Putamen (tissue), 1 donor: ENCODE measurements around the gene SIK3.

Experiments
- DNase-seq: peaks from one replicate; pipeline ENCODE4 v3.0.0-alpha.2; 2016; ENCODE audit warnings: low spot score

The SIK3 gene

DNA sequence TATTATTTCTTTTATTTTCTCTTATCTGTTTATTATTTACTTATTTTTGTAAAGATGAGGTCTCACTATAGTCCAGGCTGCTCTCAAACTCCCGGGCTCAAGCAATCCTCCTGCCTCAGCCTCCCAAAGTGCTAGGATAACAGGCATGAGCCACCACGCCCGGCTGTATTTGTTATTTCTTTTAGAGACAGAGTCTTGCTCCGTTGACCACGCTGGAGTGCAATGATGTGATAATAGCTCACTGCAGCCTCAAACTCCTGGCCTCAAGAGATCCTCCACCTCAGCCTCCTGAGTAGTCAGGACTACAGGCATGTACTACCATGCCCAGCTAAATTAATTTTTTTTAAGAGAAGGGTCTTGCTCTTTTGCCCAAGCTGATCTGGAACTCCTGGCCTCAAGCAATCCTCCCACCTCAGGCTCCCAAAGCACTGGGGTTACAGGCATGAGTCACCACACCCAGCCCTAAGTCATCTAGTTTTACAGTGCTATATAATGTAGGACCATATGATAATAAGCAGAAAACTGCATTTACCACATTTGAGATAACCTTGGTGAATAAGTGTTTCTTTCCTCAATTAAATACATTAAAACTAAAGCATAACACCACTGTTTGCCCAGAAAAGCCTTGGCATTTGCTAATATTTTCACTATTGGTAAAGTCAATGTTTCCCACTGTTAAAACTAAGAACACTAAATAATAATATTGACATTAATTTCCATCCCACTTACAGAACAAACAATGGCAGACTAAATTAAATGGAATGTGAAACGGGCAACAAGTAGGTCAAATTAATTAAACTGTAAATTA, 127.5 kb downstream of the SIK3 start:
- no peak for DNase-seq

DNA sequence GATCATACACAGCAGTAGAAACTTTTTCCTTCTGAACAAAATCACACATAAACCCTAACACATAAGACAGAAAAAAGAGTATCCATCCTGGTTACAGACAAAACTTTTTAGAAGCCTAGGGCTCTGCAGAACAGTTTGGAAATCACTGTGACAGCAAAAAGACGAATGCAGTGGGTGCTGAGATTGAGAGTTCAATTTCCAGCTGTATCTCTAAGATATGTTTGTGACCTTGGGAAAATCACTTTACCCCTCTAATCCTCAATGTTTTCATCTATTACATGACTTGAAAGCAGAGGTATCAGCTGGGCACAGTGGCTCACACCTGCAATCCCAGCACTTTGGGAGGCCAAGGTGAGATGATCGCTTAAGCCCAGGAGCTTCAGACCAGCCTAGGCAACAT, 128.5 kb downstream of the SIK3 start:
- DNase-seq: no peak

- no peak for DNase-seq
Observed at GRCh38 chr11:116964269-116964668, 134.0 kb downstream of the SIK3 start.

DNA sequence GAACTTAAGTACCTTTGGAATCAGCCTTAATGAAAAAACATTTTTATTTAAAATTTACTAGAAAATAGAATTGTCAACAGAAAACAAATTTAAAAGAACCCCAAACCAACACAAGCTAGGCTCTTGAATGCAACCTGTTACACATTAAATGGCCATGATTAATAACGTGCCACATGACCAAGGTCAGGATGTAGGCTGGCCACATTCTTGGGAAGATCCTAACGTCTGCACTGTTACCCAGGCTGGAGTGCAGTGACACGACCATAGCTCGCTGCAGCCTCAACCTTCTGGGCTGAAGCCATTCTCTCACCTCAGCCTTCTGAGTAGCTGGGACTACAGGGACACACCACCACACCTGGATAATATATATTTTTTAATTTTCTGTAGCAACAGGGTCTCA, 134.4 kb downstream of the SIK3 start:
- DNase-seq: no peak

DNA sequence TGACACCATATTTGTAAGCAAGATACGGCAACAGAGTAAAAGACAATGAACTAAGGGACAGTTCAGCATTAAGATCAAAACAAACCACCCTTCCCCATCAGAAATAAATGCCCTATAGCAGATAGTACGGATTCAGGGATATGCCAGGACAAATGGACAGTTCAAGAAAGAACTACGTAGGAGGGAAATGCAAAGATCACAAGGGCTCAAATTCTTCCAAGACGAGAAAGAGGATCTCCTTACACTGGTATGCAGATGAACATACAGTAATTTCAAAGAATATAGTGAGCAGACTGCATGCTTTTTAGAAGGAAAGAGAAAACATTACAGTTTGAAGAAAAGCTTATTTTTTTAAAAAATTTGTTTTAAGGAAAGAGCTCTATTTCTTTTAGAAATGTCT, 136.1 kb downstream of the SIK3 start:
- DNase-seq: no peak

DNA sequence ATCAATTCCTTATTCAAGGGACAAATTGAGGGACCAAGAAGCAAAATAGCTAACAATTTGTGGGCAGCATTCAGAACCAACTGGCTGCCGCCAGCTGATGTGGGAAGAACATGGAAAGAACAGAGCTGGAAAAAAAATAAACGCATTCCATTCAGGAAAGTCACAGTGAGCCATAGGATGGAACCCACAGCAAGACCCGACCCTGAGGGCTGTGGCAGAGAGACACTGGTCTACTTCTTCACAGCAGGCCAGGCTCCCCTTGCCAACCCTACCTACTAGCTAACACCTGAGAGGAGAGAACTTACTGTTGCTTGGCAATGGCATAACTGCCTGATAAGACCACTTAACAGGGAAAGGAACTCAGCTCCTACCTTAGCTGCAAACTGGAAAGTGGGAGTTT, 137.3 kb downstream of the SIK3 start:
- DNase-seq: no peak

DNA sequence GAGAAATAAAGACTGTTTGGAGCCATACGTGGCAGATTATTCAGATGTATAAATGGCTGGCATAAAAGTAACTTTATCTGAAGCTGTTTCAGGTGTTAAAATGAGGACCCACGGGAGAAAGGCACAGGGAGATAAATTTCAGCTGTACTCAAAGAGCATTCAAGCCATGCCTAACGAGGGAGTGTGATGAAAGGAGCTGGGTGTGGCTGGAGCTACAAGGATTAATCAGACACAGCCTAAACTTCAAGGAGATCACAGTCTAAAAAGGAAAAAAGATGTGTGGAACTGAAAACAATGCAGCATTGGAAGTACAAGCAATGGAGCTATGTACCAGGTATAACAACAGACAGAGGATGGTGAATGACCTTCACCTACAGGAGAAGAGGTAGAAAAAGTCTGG, 140.0 kb downstream of the SIK3 start:
- no peak for DNase-seq

DNA sequence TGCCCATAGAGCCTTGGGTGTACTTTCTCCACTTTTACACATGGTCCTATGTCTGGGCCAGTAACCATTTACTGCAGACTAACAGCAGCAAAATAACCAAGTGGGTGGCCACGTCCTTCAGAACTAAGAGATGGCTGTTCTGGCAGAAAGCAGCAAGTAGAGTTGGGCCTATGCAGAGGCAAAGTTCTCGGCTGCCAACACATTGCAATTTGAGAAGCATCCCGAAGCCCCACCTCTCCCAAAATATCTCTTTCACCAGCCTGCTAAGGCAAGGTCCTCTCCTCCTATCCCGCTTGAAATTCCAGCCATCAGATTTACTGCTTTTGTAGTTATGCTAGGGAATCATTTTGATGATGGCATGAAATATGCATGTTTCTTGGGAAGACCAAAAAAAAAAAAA, 142.3 kb downstream of the SIK3 start:
- no peak for DNase-seq

DNA sequence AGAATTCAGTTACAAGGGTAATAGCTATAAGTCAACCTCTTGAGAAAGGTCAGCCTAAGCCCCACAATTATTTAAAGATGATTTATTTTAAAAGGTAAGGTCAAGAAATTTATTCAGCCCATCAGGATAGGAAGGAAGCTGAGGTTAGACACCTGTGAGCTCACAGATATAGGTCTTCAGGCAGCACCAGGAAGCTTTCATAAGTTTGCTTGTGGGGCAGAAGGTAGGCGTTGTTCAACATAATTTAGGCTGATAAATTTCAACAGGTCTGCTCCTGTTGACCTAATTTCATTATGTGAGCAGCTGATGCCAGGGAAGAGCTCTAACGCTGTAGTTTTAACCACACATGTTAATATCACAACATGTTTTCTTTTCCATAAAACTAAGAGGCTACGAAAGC, 142.7 kb downstream of the SIK3 start:
- DNase-seq: no peak

DNA sequence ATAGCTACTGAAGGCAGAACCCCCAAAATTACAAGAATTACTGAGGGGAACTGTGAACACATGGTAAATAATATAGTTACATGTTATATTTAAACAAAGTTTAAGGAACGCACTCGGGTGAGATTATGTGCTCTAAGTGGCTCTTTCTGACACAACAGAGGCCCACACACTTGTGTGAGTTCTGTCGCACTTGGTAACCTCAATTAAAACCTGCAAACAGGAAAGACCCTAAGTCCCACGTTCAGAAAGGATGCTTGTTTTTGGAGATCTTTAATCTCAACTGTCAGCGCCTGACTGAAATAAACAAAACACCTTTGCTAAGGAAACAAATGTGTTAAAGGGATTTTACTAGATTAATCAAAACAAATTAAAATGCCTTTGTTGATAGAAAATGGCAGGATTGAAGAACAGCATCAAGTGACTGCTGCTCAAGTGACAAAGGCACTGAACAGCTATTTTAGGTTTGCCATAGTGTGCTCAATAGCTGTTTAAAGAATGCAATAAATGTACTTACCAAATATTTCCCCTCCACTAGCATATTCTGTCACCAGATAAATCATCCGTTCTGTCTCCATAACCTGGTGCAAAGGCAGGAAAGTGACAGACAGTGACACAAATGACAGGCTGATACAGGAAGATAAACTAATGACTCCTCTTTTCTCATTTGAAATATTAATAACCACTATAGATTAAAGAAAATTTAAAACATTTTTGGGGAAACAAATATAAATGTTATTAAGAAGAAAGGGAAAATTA, 144.5 kb downstream of the SIK3 start:
- no peak for DNase-seq

- no peak for DNase-seq
Observed at GRCh38 chr11:116951762-116952161, 146.5 kb downstream of the SIK3 start.

DNA sequence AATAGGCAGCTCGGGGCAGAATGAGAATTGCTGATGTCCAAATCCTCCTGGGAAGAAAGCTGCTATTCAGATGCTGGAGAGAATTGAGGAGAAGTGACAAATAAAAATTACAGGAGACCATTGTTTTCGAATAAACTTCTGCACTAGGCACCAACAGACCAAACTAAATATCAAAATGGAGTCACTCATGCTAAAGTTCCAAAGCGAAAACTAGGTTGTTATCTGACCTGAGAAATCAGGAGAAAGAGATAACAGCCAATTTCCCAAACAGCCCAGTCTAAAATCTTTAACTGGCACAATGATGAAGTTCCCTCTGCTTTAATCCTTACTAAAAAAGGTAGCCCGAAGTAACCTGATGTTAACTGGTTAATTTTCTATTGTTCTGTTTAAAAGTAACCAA, 148.0 kb downstream of the SIK3 start:
- DNase-seq: no peak

- DNase-seq: no peak
Observed at GRCh38 chr11:116948391-116948790, 149.8 kb downstream of the SIK3 start.

DNA sequence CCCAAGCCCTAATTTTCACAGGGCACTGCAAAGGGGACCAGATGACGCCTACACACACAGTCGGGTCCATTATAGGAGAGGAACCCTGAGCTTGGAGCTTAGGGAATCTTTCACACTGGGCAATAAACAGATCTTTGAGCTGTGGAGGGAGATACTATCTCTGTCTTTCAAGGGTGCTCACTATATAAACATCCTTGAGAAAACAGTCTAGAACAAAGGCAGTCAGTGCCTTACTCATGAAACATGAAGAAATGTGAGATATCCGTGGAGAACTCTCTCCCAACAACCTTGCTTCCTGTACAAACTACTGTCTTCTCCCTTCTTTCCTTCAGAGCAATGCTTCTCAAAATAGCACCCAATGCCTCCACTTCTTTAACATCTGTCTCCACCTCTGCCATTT, 151.8 kb downstream of the SIK3 start:
- DNase-seq: no peak

DNA sequence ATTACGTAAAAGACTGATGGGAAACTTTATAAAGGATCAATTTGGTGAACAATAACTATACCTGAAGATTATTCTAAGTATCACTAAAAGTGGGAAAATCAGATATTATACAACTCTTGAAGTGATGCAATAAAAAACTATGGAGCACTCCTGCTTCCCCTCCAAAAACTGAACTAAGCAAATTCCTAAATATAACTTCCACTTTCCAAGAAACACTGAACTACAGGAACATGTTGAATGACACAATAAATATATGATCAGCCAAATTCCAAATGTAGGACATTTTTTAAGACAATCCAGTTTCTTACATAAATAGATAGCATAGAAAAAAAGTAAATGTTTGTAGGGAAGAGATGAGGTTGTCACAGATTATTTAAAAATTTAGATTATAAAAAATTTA, 158.7 kb downstream of the SIK3 start:
- DNase-seq: no peak

DNA sequence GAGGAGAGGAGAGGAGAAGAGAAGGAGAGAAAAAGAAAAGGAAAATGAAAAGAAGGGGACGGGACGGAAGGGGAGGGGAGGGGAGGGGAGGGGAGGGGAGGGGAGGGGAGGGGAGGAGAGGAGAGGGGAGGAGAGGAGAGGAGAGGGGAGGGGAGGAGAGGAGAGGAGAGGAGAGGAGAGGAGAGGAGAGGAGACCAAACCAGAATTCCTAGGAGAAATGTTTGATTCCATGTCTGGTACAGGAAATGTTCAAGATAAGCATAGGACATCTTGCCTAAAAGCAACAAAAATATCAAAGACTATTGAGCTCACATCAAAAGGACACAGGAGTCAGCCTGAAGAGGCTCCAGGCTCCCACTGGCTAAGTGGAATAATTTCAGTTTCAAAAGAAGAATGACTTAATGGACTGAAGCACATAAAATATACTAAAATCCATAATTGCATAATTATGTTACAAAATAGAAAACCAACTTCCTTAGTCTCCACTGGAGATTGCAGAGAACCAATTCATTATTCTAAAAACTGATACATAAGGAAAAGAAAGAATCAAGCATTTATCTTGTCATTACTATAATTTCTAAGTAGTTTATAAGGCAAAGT, 159.7 kb downstream of the SIK3 start:
- DNase-seq: no peak

GRCh38 chr11:116936754-116937446, 161.3 kb downstream of the SIK3 start:
- no peak for DNase-seq

- DNase-seq: no peak
Observed at GRCh38 chr11:116935514-116935913, 162.7 kb downstream of the SIK3 start.

GRCh38 chr11:116935089-116935488, 163.1 kb downstream of the SIK3 start:
- DNase-seq: no peak

- no peak for DNase-seq
Observed at GRCh38 chr11:116933961-116934360, 164.3 kb downstream of the SIK3 start.

DNA sequence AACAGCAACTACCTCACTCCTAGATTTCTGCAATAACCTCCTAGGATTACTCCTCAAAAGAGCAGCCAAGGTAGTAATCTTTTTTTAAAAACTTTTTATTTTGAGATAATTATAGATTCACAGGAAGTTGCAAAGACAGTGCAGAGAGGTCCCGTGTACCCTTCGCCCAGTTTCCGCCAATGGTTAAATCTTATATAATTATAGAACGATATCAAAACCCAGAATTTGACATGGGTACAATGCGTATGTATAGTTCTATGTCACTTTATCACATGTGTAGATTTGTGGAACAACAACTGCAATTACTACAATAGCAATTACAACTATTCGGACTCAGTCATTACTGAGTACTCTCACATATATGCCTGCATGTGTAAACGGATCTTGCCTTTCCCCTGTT, 166.0 kb downstream of the SIK3 start:
- no peak for DNase-seq

DNA sequence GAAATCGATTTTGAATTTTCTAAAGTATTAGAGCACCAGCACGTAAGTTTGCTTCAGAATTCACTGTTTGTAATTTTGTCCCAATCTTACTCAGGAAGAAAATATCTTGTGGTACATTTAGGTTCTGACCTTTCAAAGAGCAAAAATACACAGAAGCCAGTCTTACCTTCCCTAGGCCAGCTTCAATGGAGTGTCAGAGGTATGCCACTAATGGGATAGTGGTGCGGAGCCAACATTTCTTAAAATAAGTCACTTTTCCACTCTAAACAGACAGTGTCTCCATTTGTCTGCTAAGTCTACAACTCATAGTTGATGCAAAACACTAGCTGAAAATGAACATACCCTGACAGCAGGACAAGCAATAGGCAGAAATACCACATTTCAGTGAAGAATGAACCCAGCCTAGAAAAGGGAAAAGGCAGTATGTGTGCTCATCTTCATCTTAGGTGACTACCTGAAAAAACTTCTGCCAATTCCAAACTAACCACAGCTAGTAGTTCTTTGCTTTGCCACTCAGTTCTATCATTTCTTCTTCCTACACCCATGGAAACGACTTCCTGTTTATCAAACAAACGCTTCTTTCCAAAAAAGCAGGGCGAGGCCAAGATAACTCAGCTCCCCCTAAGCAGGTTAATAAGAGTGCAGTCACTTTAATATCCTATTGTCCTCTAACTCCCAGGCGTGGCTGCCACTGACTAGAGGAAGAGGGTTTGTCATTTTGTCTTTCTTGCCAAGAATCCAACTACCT, 166.8 kb downstream of the SIK3 start:
- DNase-seq: no peak
